ENCODE results near the gene NAA10.

- TF ChIP-seq CTCF (tag by site-specific recombination; IDR thresholded peaks at IDR 0.05) (no peak), ZNF624 (tag by site-specific recombination; IDR thresholded peaks at IDR 0.05) (no peak), TCF7L2 (IDR thresholded peaks at IDR 0.05; ENCODE audit: borderline replicate concordance, low read depth, low read length) (no peak)
These were observed 29.3 kb upstream of the NAA10 start for GRCh38 chrX:153964105-153964504.
